Heart left ventricle (tissue), 16 donors: ENCODE results near the gene PGBD5. TPM values are rescaled to one million over a fixed set of nuclear protein-coding genes. Genes with fewer than 3 reads are reported as not detected.

Experiments
- ATAC-seq, 4 donors: fragments of 200-7000 bp; cut with Tn5 transposase; one replicate each; pipeline ENCODE4 v1.9.1; 2020 to 2022; ENCODE audit warnings: moderate library complexity in 4 of 4, mild to moderate bottlenecking in 3 of 4, moderate number of reproducible peaks in 1 of 4
- DNase-seq, 5 donors: peaks; one replicate each; pipeline ENCODE4 v3.0.0-alpha.2; 2020
- H3K27ac ChIP-seq, 12 donors: fragments of 200-600 bp; sonication (generic) in 4 of 12; one replicate each; pipeline versions ENCODE4 v1.5.0 to v1.8.0; 2016 to 2022; ENCODE audit warnings: mild to moderate bottlenecking in 2 of 12
- H3K27me3 ChIP-seq, 9 donors: fragments of 200-600 bp; sonication (generic) in 2 of 9; one replicate each; pipeline versions ENCODE4 v1.5.1 to v1.8.0; 2016 to 2022; ENCODE audit warnings: mild to moderate bottlenecking in 3 of 9
- H3K36me3 ChIP-seq, 9 donors: fragments of 200-600 bp; sonication (generic) in 2 of 9; one replicate each; pipeline versions ENCODE4 v1.5.0 to v1.8.0; 2018 to 2022; ENCODE audit warnings: mild to moderate bottlenecking in 2 of 9
- H3K4me1 ChIP-seq, 12 donors: fragments of 200-600 bp; sonication (generic) in 4 of 12; one replicate each; pipeline versions ENCODE4 v1.5.0 to v1.8.0; 2016 to 2022; ENCODE audit warnings: mild to moderate bottlenecking in 3 of 12
- H3K4me3 ChIP-seq, 12 donors: fragments of 200-600 bp; sonication (generic) in 4 of 12; one replicate each; pipeline versions ENCODE4 v1.5.0 to v1.8.0; 2017 to 2022; ENCODE audit warnings: mild to moderate bottlenecking in 9 of 12, moderate library complexity in 4 of 12
- H3K9me3 ChIP-seq, 12 donors: fragments of 200-600 bp; sonication (generic) in 4 of 12; one replicate each; pipeline versions ENCODE4 v1.5.0 to v1.8.0; 2016 to 2022; ENCODE audit warnings: mild to moderate bottlenecking in 1 of 12
- POLR2A ChIP-seq, 2 donors: fragments of 450-650 bp; IDR thresholded peaks; one replicate each; pipeline ENCODE4 v1.6.1; 2017; ENCODE audit warnings: antibody characterized with exemption in 2 of 2, mild to moderate bottlenecking in 2 of 2, moderate library complexity in 2 of 2
- WGBS, 4 donors: extraction: QIAGEN DNeasy Blood & Tissue Kit in 2 of 4; methylation state at CpG; one replicate each; pipeline versions ENCODE4 v1.1.5 to v1.1.7; 2013 to 2018; 5-methylcytosine and 5-hydroxymethylcytosine counted together
- intact Hi-C, 10 donors: fragments of 100-400 bp; cut with DNase I; formaldehyde crosslinking; loops; one replicate each; pipeline versions ENCODE4 v1.11.1 to v1.14.2; 2022
- polyA plus RNA-seq, 2 donors: library from polyadenylated mRNA; stranded (reverse); fragments of 200-250 nt; gene quantifications; one replicate each; pipeline ENCODE4 v1.2.3, GENCODE V29; 2013
- total RNA-seq, 9 donors: library from RNA; depleted of rRNA in 2 of 9; stranded (reverse); fragments of >200 nt in 2 of 9; fragmentation: NEBNext Ultra II Directional in 3 of 9; extraction: Animal tissue kit (Norgen Biotek cat#: 25700) in 3 of 9; gene quantifications; one replicate each; pipeline versions ENCODE4 v1.1.0 to v1.2.4, GENCODE V29; 2016 to 2023
- TF ChIP-seq, protein P1 (sequence below), 12 donors: fragments of 200-600 bp; sonication (generic) in 4 of 12; IDR thresholded peaks; one replicate each; pipeline versions ENCODE4 v1.5.0 to v1.8.0; 2018 to 2022; ENCODE audit warnings: antibody characterized with exemption in 12 of 12, mild to moderate bottlenecking in 5 of 12
- donor health status: ischemic (EF 13 %, LVEDD 7.1; RV severe dilation, severe dysfunction).
- donor health status: healthy with polysubstance abuse.
- donor health status: DM: no; HTN: yes; CAD: no.
- donor health status: DM: no; HTN: no; CAD: no.
- donor health status: ischemic (EF 25% LVEDD 6.9; RV normal size, moderate dysfunction).
- donor health status: ischemic (EF 25% LVEDD 5.7; RV mildly dilated, moderate dysfunction).
- donor health status: healthy.
- donor health status: DM: yes; HTN: yes; CAD: no.
- donor health status: ischemic (EF 35%, LVEDD 5.7; RV mildly dilated, moderate dysfunction).
- donor health status: nonischemic (EF 11% LVEDD 7.7; RV severe dilation, severe dysfunction).
- donor health status: DM: yes; HTN: yes; CAD: no.
- donor health status: PGD.
- donor health status: ischemic (EF 29% LVEDD 5.4; RV normal size, mild dysfunction).
- donor health status: nonischemic (EF 23%, LVEDD 6.1; RV moderate dilation, normal function).

The PGBD5 gene
- total and polyA plus RNA-seq, 11 donors = 1.3 to 16.1 (median 6.3) TPM

DNA sequence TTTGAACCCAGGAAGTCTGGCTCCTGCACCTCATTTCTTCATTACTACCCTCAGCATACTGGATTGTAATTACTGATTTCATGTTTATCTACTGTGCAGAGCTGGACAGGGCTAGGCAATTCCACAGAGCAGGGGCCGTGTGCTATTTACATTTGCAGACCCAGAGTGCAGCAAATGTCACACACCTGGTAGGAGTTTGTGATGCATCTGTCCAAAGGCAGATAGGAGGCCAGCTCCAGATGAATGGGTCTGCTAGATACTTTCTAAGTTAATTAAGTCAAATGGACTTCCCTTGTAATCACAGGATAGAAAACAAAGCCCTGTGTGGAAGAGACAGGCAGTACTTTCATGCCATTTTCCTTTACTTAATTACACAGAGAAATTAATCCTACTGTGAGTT is 46.2 kb downstream of the PGBD5 start:
- intact Hi-C loops = no loop called here
- Histone ChIP-seq H3K4me3 (no peak overlapping the region), H3K27ac (no peak overlapping the region), H3K36me3 (no peaks in the 10 kb centered on the region), H3K9me3 (peaks cover 0 to 14% (median 4%) of the 10 kb centered on the region in 12 donors), H3K4me1 (peaks cover 0 to 21% (median 2%) of the 10 kb centered on the region in 12 donors), H3K27me3 (no peaks in the 10 kb centered on the region)
- DNase-seq (no peak), ATAC-seq (no peak)
- WGBS, 4 donors = 79 to 100% (median 81%) methylated on average over 1 of the region's 1 CpG
- TF ChIP-seq, protein P1, sequence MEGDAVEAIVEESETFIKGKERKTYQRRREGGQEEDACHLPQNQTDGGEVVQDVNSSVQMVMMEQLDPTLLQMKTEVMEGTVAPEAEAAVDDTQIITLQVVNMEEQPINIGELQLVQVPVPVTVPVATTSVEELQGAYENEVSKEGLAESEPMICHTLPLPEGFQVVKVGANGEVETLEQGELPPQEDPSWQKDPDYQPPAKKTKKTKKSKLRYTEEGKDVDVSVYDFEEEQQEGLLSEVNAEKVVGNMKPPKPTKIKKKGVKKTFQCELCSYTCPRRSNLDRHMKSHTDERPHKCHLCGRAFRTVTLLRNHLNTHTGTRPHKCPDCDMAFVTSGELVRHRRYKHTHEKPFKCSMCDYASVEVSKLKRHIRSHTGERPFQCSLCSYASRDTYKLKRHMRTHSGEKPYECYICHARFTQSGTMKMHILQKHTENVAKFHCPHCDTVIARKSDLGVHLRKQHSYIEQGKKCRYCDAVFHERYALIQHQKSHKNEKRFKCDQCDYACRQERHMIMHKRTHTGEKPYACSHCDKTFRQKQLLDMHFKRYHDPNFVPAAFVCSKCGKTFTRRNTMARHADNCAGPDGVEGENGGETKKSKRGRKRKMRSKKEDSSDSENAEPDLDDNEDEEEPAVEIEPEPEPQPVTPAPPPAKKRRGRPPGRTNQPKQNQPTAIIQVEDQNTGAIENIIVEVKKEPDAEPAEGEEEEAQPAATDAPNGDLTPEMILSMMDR (IDR thresholded peaks at IDR 0.05) = no peak
- no peak for TF ChIP-seq POLR2A (IDR thresholded peaks at IDR 0.05)

GRCh38 chr1:230379462-230379861 is 46.7 kb downstream of the PGBD5 start:
- TF ChIP-seq POLR2A (IDR thresholded peaks at IDR 0.05) = no peak
- TF ChIP-seq, protein P1 (IDR thresholded peaks at IDR 0.05) = no peak
- DNase-seq = no peak
- Histone ChIP-seq H3K9me3 (peaks cover 0 to 14% (median 4%) of the 10 kb centered on the region in 12 donors), H3K27ac (no peak overlapping the region), H3K36me3 (no peaks in the 10 kb centered on the region), H3K4me3 (no peak overlapping the region), H3K4me1 (peaks cover 0 to 21% (median 2%) of the 10 kb centered on the region in 12 donors), H3K27me3 (no peaks in the 10 kb centered on the region)
- WGBS, 4 donors = 87 to 94% (median 92%) methylated on average over 3 of the region's 3 CpGs
- no peak for ATAC-seq
- intact Hi-C loops = no loop called here

- ATAC-seq (no peak), DNase-seq (no peak)
- intact Hi-C loops = no loop called here
- no peaks in the 10 kb centered on the region for H3K27me3 ChIP-seq
- 48 to 71% (median 66%) methylated on average over 2 of the region's 2 CpGs for WGBS, 4 donors
- H3K36me3 ChIP-seq = no peaks in the 10 kb centered on the region
- TF ChIP-seq, protein P1 (IDR thresholded peaks at IDR 0.05) = no peak
- no peak for TF ChIP-seq POLR2A (IDR thresholded peaks at IDR 0.05)
- peaks cover 0 to 21% (median 2%) of the 10 kb centered on the region in 12 donors for H3K4me1 ChIP-seq
- H3K27ac ChIP-seq = no peak overlapping the region
- peaks cover 0 to 14% (median 4%) of the 10 kb centered on the region in 12 donors for H3K9me3 ChIP-seq
- no peak overlapping the region for H3K4me3 ChIP-seq
These were observed 48.3 kb downstream of the PGBD5 start for GRCh38 chr1:230377851-230378250.

GRCh38 chr1:230377324-230377723 is 48.8 kb downstream of the PGBD5 start:
- no peak for DNase-seq
- Histone ChIP-seq H3K4me3 (no peak overlapping the region), H3K4me1 (peaks cover 0 to 21% (median 2%) of the 10 kb centered on the region in 12 donors), H3K9me3 (peaks cover 0 to 14% (median 4%) of the 10 kb centered on the region in 12 donors), H3K27ac (no peak overlapping the region), H3K36me3 (no peaks in the 10 kb centered on the region), H3K27me3 (no peaks in the 10 kb centered on the region)
- TF ChIP-seq POLR2A (IDR thresholded peaks at IDR 0.05) = no peak
- TF ChIP-seq, protein P1 (IDR thresholded peaks at IDR 0.05) = no peak
- intact Hi-C loops = no loop called here
- ATAC-seq = no peak
- WGBS, 4 donors = 82 to 94% (median 86%) methylated on average over 8 of the region's 8 CpGs
